GM23338 (cell line): ENCODE measurements around the gene VIPR1. TPM values are rescaled to one million over a fixed set of nuclear protein-coding genes. Genes with fewer than 3 reads are reported as not detected.

ENCODE experiments used
- ATAC-seq: fragments of 200-7000 bp; cut with Tn5 transposase; 3 replicates; pipeline ENCODE4 v1.9.1; 2020
- DNase-seq: peaks from one replicate; pipeline ENCODE4 v3.0.0-alpha.2; 2015; ENCODE audit warnings: low spot score
- H2AFZ ChIP-seq: fragments of 200-600 bp; sonication (generic); 2 replicates; pipeline ENCODE4 v1.8.0; 2016; ENCODE audit warnings: antibody characterized with exemption, mild to moderate bottlenecking, moderate library complexity
- H3F3A ChIP-seq: fragments of 200-600 bp; sonication (generic); replicated peaks from 2 replicates; pipeline ENCODE4 v1.8.0; 2017; ENCODE audit warnings: antibody characterized with exemption, mixed run types, low read depth
- H3K27ac ChIP-seq: fragments of 200-600 bp; sonication (generic); 2 replicates; pipeline ENCODE4 v1.6.1; 2016; ENCODE audit warnings: low read depth
- H3K27me3 ChIP-seq: fragments of 200-600 bp; sonication (generic); 2 replicates; pipeline ENCODE4 v1.8.0; 2016; ENCODE audit warnings: mild to moderate bottlenecking, mixed run types, moderate library complexity; ENCODE audit not compliant: insufficient read depth
- H3K36me3 ChIP-seq: fragments of 200-600 bp; sonication (generic); 2 replicates; pipeline ENCODE4 v1.8.0; 2016; ENCODE audit warnings: mild to moderate bottlenecking; ENCODE audit not compliant: insufficient read depth
- H3K4me1 ChIP-seq: fragments of 200-600 bp; sonication (generic); 2 replicates; pipeline ENCODE4 v1.8.0; 2016; ENCODE audit warnings: mild to moderate bottlenecking, moderate library complexity; ENCODE audit not compliant: insufficient read depth
- H3K4me2 ChIP-seq: fragments of 200-600 bp; sonication (generic); 2 replicates; pipeline ENCODE4 v1.7.1; 2017; ENCODE audit warnings: mixed run types
- H3K4me3 ChIP-seq: fragments of 200-600 bp; sonication (generic); 2 replicates; pipeline ENCODE4 v1.6.1; 2016; ENCODE audit warnings: mixed run types
- H3K79me2 ChIP-seq: fragments of 200-600 bp; sonication (generic); replicated peaks from 2 replicates; pipeline ENCODE4 v1.8.0; 2017; ENCODE audit warnings: mild to moderate bottlenecking; ENCODE audit not compliant: insufficient read depth
- H3K9me2 ChIP-seq: fragments of 200-600 bp; sonication (generic); 2 replicates; pipeline ENCODE4 v1.8.0; 2017; ENCODE audit not compliant: insufficient read depth
- H4K20me1 ChIP-seq: fragments of 200-600 bp; sonication (generic); replicated peaks from 2 replicates; pipeline ENCODE4 v1.8.0; 2017; ENCODE audit warnings: mild to moderate bottlenecking; ENCODE audit not compliant: insufficient read depth
- H3K27ac Mint-ChIP-seq: 2 replicates; pipeline ENCODE4 v1.8.0; 2020; ENCODE audit warnings: inconsistent platforms, mild to moderate bottlenecking, moderate library complexity, mixed read lengths
- H3K27me3 Mint-ChIP-seq: 3 replicates; pipeline ENCODE4 v1.8.0; 2022; ENCODE audit warnings: low read depth, mild to moderate bottlenecking, moderate library complexity, mixed read lengths, inconsistent platforms; ENCODE audit not compliant: insufficient read depth, poor library complexity
- H3K36me3 Mint-ChIP-seq: 3 replicates; pipeline ENCODE4 v1.8.0; 2021; ENCODE audit warnings: low read depth, mild to moderate bottlenecking, inconsistent platforms, moderate library complexity, mixed read lengths
- H3K4me1 Mint-ChIP-seq: 3 replicates; pipeline ENCODE4 v1.8.0; 2020; ENCODE audit warnings: mild to moderate bottlenecking, inconsistent platforms, mixed read lengths
- H3K4me3 Mint-ChIP-seq: 3 replicates; pipeline ENCODE4 v1.8.0; 2021; ENCODE audit warnings: moderate library complexity, mild to moderate bottlenecking, inconsistent platforms, mixed read lengths
- H3K9me3 Mint-ChIP-seq: 3 replicates; pipeline ENCODE4 v1.8.0; 2020; ENCODE audit warnings: moderate library complexity, mild to moderate bottlenecking, inconsistent platforms, mixed read lengths
- CREB1 ChIP-seq: fragments of 250-450 bp; sonication (Bioruptor Pico); IDR thresholded peaks from 2 replicates; pipeline ENCODE4 v1.5.0; 2020; ENCODE audit warnings: low read depth, mild to moderate bottlenecking, moderate library complexity
- EZH2 ChIP-seq: fragments of 200-600 bp; sonication (generic); IDR thresholded peaks from one replicate; pipeline ENCODE4 v1.8.0; 2017; ENCODE audit warnings: antibody characterized with exemption, mild to moderate bottlenecking, low read depth; ENCODE audit not compliant: unreplicated experiment
- EZH2phosphoT487 ChIP-seq: fragments of 200-600 bp; sonication (generic); IDR thresholded peaks from one replicate; pipeline ENCODE4 v1.8.1; 2018; ENCODE audit warnings: antibody characterized with exemption; ENCODE audit not compliant: unreplicated experiment
- JUNB ChIP-seq: IDR thresholded peaks from one replicate; pipeline ENCODE4 v1.6.1; 2016; ENCODE audit warnings: antibody characterized with exemption; ENCODE audit not compliant: unreplicated experiment
- POLR2AphosphoS5 ChIP-seq: IDR thresholded peaks from 2 replicates; pipeline ENCODE4 v1.6.1; 2016; ENCODE audit warnings: antibody characterized with exemption, low read depth
- REST ChIP-seq: IDR thresholded peaks from one replicate; pipeline ENCODE4 v1.6.1; 2018; ENCODE audit warnings: antibody characterized with exemption; ENCODE audit not compliant: unreplicated experiment
- STAT1 ChIP-seq: IDR thresholded peaks from one replicate; pipeline ENCODE4 v1.6.1; 2016; ENCODE audit warnings: antibody characterized with exemption; ENCODE audit not compliant: unreplicated experiment
- ZNF114 ChIP-seq: fragments of 250-450 bp; sonication (Bioruptor Pico); IDR thresholded peaks from 2 replicates; pipeline ENCODE4 v1.5.0; 2020; ENCODE audit warnings: mild to moderate bottlenecking, moderate library complexity
- polyA plus RNA-seq: library from polyadenylated mRNA; unstranded; fragments of >200 nt; fragmentation: Nextera tagmentation; extraction: Ambion mirVana; gene quantifications from 2 replicates; pipeline ENCODE4 v1.2.1, GENCODE V29; 2016
- total RNA-seq: library from RNA; depleted of rRNA; stranded (reverse); fragments of >200 nt; shearing (Covaris generic); gene quantifications from 2 replicates; pipeline ENCODE4 v1.2.3, GENCODE V29; 2014
- TF ChIP-seq, protein P1 (sequence below): IDR thresholded peaks from 2 replicates; pipeline ENCODE4 v1.6.1; 2016; ENCODE audit warnings: antibody characterized with exemption
- TF ChIP-seq, protein P2 (sequence below), 2 experiments: fragments of 200-600 bp in 1 of 2; sonication (generic) in 1 of 2; conservative IDR thresholded peaks; 2 replicates each; pipeline versions ENCODE4 v1.5.1 to v1.6.1; 2016 to 2017; ENCODE audit warnings: antibody characterized with exemption in 2 of 2, low read depth in 2 of 2, mild to moderate bottlenecking in 2 of 2, moderate library complexity in 1 of 2

VIPR1 gene
- total and polyA plus RNA-seq, 2 experiments from 2014 or later, result 6.3 to 19.3 TPM

DNA sequence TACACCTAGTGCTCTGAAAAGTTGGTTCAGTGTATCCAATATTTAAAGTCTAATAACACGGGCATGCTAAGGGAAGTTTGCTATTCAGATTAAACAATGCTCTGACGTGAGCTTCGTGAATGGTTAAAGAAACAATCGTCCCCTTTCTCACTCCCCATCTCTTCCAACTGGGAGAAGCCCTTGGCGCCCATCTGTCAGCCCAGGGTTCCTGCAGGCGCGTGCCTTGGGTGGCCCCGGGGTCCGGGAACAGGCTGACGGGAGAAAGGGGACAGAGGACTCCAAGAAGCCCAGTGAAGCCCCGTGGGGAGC, 78.9 kb downstream of the VIPR1 start (continued):
- TF ChIP-seq, protein P1, sequence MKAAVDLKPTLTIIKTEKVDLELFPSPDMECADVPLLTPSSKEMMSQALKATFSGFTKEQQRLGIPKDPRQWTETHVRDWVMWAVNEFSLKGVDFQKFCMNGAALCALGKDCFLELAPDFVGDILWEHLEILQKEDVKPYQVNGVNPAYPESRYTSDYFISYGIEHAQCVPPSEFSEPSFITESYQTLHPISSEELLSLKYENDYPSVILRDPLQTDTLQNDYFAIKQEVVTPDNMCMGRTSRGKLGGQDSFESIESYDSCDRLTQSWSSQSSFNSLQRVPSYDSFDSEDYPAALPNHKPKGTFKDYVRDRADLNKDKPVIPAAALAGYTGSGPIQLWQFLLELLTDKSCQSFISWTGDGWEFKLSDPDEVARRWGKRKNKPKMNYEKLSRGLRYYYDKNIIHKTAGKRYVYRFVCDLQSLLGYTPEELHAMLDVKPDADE, result no peak
- TF ChIP-seq POLR2AphosphoS5 (no peak), REST (no peak), EZH2phosphoT487 (no peak), ZNF114 (CRISPR knock-in tag) (no peak), JUNB (no peak), EZH2 (no peak)

GRCh38 chr3:42581709-42582473, 79.4 kb downstream of the VIPR1 start, which contains the start of gene SEC22C:
TSS of gene SEC22C (minus strand) at chr3:42581967. CDS start at chr3:42569046, 12,921 bp downstream.
- Histone ChIP-seq H3K4me3 (peak within 1 kb of the TSS; percentile 90), H3K4me2 (peak within 1 kb of the TSS; percentile 90), H3K27ac (peak within 1 kb of the TSS; percentile 93), H2AFZ (peak within 1 kb of the TSS; percentile 88), H3K27me3 (no peaks in the 10 kb centered on the region), H4K20me1 (no peaks in the 10 kb centered on the region), H3F3A (peaks cover 8% of the 10 kb centered on the region), H3K79me2 (peaks cover 56% of the 10 kb centered on the region), H3K4me1 (peaks cover 24% of the 10 kb centered on the region), H3K9me2 (0 out of 2 replicates have a peak, but pooled peaks cover 8% of the 10 kb centered on the region), H3K36me3 (no peaks in the 10 kb centered on the region)
- Mint-ChIP-seq H3K27me3 (peaks cover 8% of the 10 kb centered on the region), H3K27ac (peak within 1 kb of the TSS; percentile 96), H3K4me3 (peak within 1 kb of the TSS; percentile 85), H3K9me3 (no peaks in the 10 kb centered on the region), H3K36me3 (peaks cover 28% of the 10 kb centered on the region), H3K4me1 (peaks cover 38% of the 10 kb centered on the region)
- ATAC-seq, result peak; percentile 92
- DNase-seq, result peak; percentile 98
- TF ChIP-seq STAT1, result no peak
- TF ChIP-seq, protein P1, result no peak
- peak; percentile 93 for TF ChIP-seq POLR2AphosphoS5
- TF ChIP-seq, protein P2, sequence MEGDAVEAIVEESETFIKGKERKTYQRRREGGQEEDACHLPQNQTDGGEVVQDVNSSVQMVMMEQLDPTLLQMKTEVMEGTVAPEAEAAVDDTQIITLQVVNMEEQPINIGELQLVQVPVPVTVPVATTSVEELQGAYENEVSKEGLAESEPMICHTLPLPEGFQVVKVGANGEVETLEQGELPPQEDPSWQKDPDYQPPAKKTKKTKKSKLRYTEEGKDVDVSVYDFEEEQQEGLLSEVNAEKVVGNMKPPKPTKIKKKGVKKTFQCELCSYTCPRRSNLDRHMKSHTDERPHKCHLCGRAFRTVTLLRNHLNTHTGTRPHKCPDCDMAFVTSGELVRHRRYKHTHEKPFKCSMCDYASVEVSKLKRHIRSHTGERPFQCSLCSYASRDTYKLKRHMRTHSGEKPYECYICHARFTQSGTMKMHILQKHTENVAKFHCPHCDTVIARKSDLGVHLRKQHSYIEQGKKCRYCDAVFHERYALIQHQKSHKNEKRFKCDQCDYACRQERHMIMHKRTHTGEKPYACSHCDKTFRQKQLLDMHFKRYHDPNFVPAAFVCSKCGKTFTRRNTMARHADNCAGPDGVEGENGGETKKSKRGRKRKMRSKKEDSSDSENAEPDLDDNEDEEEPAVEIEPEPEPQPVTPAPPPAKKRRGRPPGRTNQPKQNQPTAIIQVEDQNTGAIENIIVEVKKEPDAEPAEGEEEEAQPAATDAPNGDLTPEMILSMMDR (conservative IDR thresholded peaks at IDR 0.05; ENCODE audit: low read depth in 2 of 2), result peak; percentile 34 to 57
- peak; percentile 78 for TF ChIP-seq CREB1 (CRISPR knock-in tag)
- TF ChIP-seq ZNF114 (CRISPR knock-in tag), result no peak
- no peak for TF ChIP-seq JUNB
